Keratinocyte (primary cell): ENCODE measurements around the gene KLHL29. TPM values are rescaled to one million over a fixed set of nuclear protein-coding genes. Genes with fewer than 3 reads are reported as not detected.
A peak's percentile ranks its signal among the peaks of the same experiment; 100 is the strongest.

Experiments used
- DNase-seq: peaks from one replicate; pipeline ENCODE4 v3.0.0-alpha.2; 2011; ENCODE audit warnings: low read depth, missing footprints, low spot score
- FAIRE-seq: peaks from 2 replicates; lab custom pipeline; 2011; peaks lifted over from hg19 to GRCh38; lab: Jason Lieb, UNC
- H2AFZ ChIP-seq: 2 replicates; pipeline ENCODE4 v1.6.0; 2012; ENCODE audit warnings: low read length, control low read depth, inconsistent platforms; ENCODE audit not compliant: control insufficient read depth
- H3K27ac ChIP-seq: 2 replicates; pipeline ENCODE4 v1.5.1; 2011; ENCODE audit warnings: low read length; ENCODE audit not compliant: control insufficient read depth, insufficient read depth
- H3K27me3 ChIP-seq: 3 replicates; pipeline ENCODE4 v1.6.0; 2011; ENCODE audit warnings: low read length; ENCODE audit not compliant: control insufficient read depth, insufficient read depth; ENCODE audit errors: extremely low read depth
- H3K36me3 ChIP-seq, 2 experiments: 2 replicates in 1 of 2; 3 replicates in 1 of 2; pipeline ENCODE4 v1.5.1; 2011; ENCODE audit warnings: low read length in 2 of 2, mild to moderate bottlenecking in 1 of 2; ENCODE audit not compliant: control insufficient read depth in 2 of 2, insufficient read depth in 2 of 2; ENCODE audit errors: extremely low read depth in 1 of 2
- H3K4me1 ChIP-seq: 3 replicates; pipeline ENCODE4 v1.5.1; 2011; ENCODE audit warnings: low read length; ENCODE audit not compliant: control insufficient read depth, insufficient read depth; ENCODE audit errors: extremely low read depth
- H3K4me2 ChIP-seq: 3 replicates; pipeline ENCODE4 v1.6.0; 2011; ENCODE audit warnings: low read depth, low read length; ENCODE audit not compliant: control insufficient read depth, insufficient read depth; ENCODE audit errors: extremely low read depth
- H3K4me3 ChIP-seq, 3 experiments: fragments of 200-600 bp in 1 of 3; sonication (generic) in 1 of 3; 2 replicates in 2 of 3; 3 replicates in 1 of 3; pipeline ENCODE4 v1.5.1; 2011 to 2016; ENCODE audit warnings: low read length in 3 of 3, mild to moderate bottlenecking in 3 of 3, control low read depth in 2 of 3, inconsistent platforms in 1 of 3, low read depth in 1 of 3, mixed read lengths in 1 of 3, mixed run types in 1 of 3, moderate library complexity in 1 of 3; ENCODE audit not compliant: control insufficient read depth in 2 of 3, insufficient read depth in 2 of 3; ENCODE audit errors: extremely low read depth in 1 of 3
- H3K79me2 ChIP-seq: 2 replicates; pipeline ENCODE4 v1.6.0; 2012; ENCODE audit warnings: low read length; ENCODE audit not compliant: control insufficient read depth, insufficient read depth
- H3K9ac ChIP-seq: 3 replicates; pipeline ENCODE4 v1.6.0; 2011; ENCODE audit warnings: low read length; ENCODE audit not compliant: control insufficient read depth, insufficient read depth; ENCODE audit errors: extremely low read depth
- H3K9me1 ChIP-seq: 3 replicates; pipeline ENCODE4 v1.6.0; 2011; ENCODE audit warnings: low read length; ENCODE audit not compliant: control insufficient read depth, insufficient read depth; ENCODE audit errors: extremely low read depth
- H3K9me3 ChIP-seq: 2 replicates; pipeline ENCODE4 v1.5.1; 2012; ENCODE audit warnings: low read depth, low read length; ENCODE audit not compliant: control insufficient read depth
- H4K20me1 ChIP-seq: 3 replicates; pipeline ENCODE4 v1.6.0; 2011; ENCODE audit warnings: low read length; ENCODE audit not compliant: control insufficient read depth, insufficient read depth; ENCODE audit errors: extremely low read depth
- CTCF ChIP-seq, 3 experiments: IDR thresholded peaks in 1 of 3; conservative IDR thresholded peaks in 1 of 3; optimal IDR thresholded peaks in 1 of 3; 2 replicates in 2 of 3; 3 replicates in 1 of 3; pipeline versions ENCODE3 to v1.5.1; 2011; ENCODE audit warnings: low read length in 3 of 3, mild to moderate bottlenecking in 3 of 3, moderate library complexity in 2 of 3, control low read depth in 1 of 3, inconsistent platforms in 1 of 3; ENCODE audit not compliant: insufficient read depth in 2 of 3; ENCODE audit errors: extremely low read depth in 1 of 3
- EZH2 ChIP-seq: IDR thresholded peaks from one replicate; pipeline ENCODE4 v1.6.1; 2012; ENCODE audit warnings: inconsistent platforms, mild to moderate bottlenecking, low read length, moderate library complexity
- dilution Hi-C: fragments of 300-500 bp; cut with MboI; formaldehyde crosslinking; loops from one replicate; pipeline ENCODE4 v1.7.0; 2020; ENCODE audit warnings: low sequenced_read_pairs; ENCODE audit not compliant: extremely low pct_ligation_motif_present
- polyA plus RNA-seq, 5 experiments: library from polyadenylated mRNA; depleted of rRNA in 3 of 5; stranded (reverse) in 3 of 5; stranded (forward) in 1 of 5; unstranded in 1 of 5; fragments of >200 nt; gene quantifications; 1 replicate in 1 of 5; 2 replicates in 3 of 5; 3 replicates in 1 of 5; pipeline versions ENCODE4 v1.2.1 to v1.2.3, GENCODE V29; 2011 to 2012; ENCODE audit warnings: missing spikeins in 2 of 5, low read depth in 1 of 5, low replicate concordance in 1 of 5

KLHL29 gene
- polyA plus RNA-seq, 1 donor (not counting 4 experiments of a cell fraction or from before 2014, with no cell fraction given), result 4.7 TPM

GRCh38 chr2:23386339-23387220, 1.6 kb downstream of the KLHL29 start:
- no peaks in the 10 kb centered on the region for H3K27me3 ChIP-seq
- DNase-seq (no peak), FAIRE-seq (no peak)
- H3K9me1 ChIP-seq, result peaks cover 2% of the 10 kb centered on the region
- H3K79me2 ChIP-seq, result peaks cover 29% of the 10 kb centered on the region
- H3K27ac ChIP-seq, result peak overlapping the region; percentile 20
- no peaks in the 10 kb centered on the region for H3K9me3 ChIP-seq
- no peak for TF ChIP-seq EZH2
- TF ChIP-seq CTCF (optimal IDR thresholded peaks at IDR 0.05 in 1 of 3, IDR thresholded peaks at IDR 0.05 in 1 of 3, conservative IDR thresholded peaks at IDR 0.05 in 1 of 3; ENCODE audit: extremely low read depth in 1 of 3, insufficient read depth in 2 of 3, low read length in 3 of 3), result peak in 1 of 3 experiments; percentile 45
- peak overlapping the region; percentile 50 for H2AFZ ChIP-seq
- peak overlapping the region; percentile 66 to 76 (median 73) for H3K4me3 ChIP-seq
- peak overlapping the region; percentile 89 for H3K4me2 ChIP-seq
- H3K36me3 ChIP-seq, result no peaks in the 10 kb centered on the region
- dilution Hi-C loops, result no loop called here
- peak overlapping the region; percentile 73 for H3K9ac ChIP-seq
- H3K4me1 ChIP-seq, result peaks cover 30% of the 10 kb centered on the region
- H4K20me1 ChIP-seq, result no peaks in the 10 kb centered on the region

GRCh38 chr2:23387221-23387550, 2.2 kb downstream of the KLHL29 start:
- H3K9me3 ChIP-seq, result no peaks in the 10 kb centered on the region
- peak overlapping the region; percentile 46 for H2AFZ ChIP-seq
- no peak overlapping the region for H3K27ac ChIP-seq
- no peaks in the 10 kb centered on the region for H3K36me3 ChIP-seq
- H3K9me1 ChIP-seq, result peaks cover 2% of the 10 kb centered on the region
- TF ChIP-seq EZH2 (no peak), CTCF (optimal IDR thresholded peaks at IDR 0.05 in 1 of 3, IDR thresholded peaks at IDR 0.05 in 1 of 3, conservative IDR thresholded peaks at IDR 0.05 in 1 of 3; ENCODE audit: extremely low read depth in 1 of 3, insufficient read depth in 2 of 3, low read length in 3 of 3) (no peak)
- no peak for DNase-seq
- H3K9ac ChIP-seq, result peak overlapping the region; percentile 73
- peaks cover 29% of the 10 kb centered on the region for H3K4me1 ChIP-seq
- no peaks in the 10 kb centered on the region for H3K27me3 ChIP-seq
- peak overlapping the region; percentile 66 to 76 (median 73) for H3K4me3 ChIP-seq
- no peaks in the 10 kb centered on the region for H4K20me1 ChIP-seq
- FAIRE-seq, result no peak
- dilution Hi-C loops, result no loop called here
- H3K4me2 ChIP-seq, result peak overlapping the region; percentile 89
- peaks cover 29% of the 10 kb centered on the region for H3K79me2 ChIP-seq
